Naive thymus-derived CD4-positive, alpha-beta T cell (primary cell): ENCODE results near the gene MBD3L3. TPM values are rescaled to one million over a fixed set of nuclear protein-coding genes. Genes with fewer than 3 reads are reported as not detected.
"Not testable (repeated sequence)": the region's sequence is repeated elsewhere in the genome, so short reads cannot be mapped to it uniquely, and the experiment has no call there.

Source experiments
- ATAC-seq: fragments of 150-1000 bp; cut with Tn5 transposase; 2 replicates; pipeline ENCODE4 v1.10.0; 2021; ENCODE audit warnings: mild to moderate bottlenecking, moderate library complexity
- CTCF ChIA-PET: fragments of 350-600 bp; sonication (Branson Sonifier 250); formaldehyde crosslinking; loops from one replicate; lab custom pipeline; 2021; ENCODE audit warnings: antibody characterized with exemption; lab: Charles Lee
- POLR2A ChIA-PET: fragments of 350-600 bp; sonication (Branson Sonifier 250); formaldehyde crosslinking; loops from one replicate; lab custom pipeline; 2021; ENCODE audit warnings: antibody characterized with exemption, inconsistent platforms; lab: Charles Lee
- DNase-seq, 9 donors: peaks; one replicate each; pipeline versions ENCODE4 v3.0.0 to v3.0.0-alpha.2; 2020 to 2022; ENCODE audit warnings: mixed read lengths in 1 of 9
- H3K27ac ChIP-seq: one replicate; pipeline ENCODE4 v1.7.0; 2013; ENCODE audit warnings: mild to moderate bottlenecking, low read depth, low read length, moderate library complexity
- H3K27me3 ChIP-seq, 2 donors: one replicate each; pipeline ENCODE4 v1.7.0; 2013; ENCODE audit warnings: low read length in 2 of 2, mild to moderate bottlenecking in 2 of 2, moderate library complexity in 2 of 2; ENCODE audit not compliant: control insufficient read depth in 2 of 2, insufficient read depth in 2 of 2
- H3K36me3 ChIP-seq, 3 experiments: 1 replicate in 2 of 3; 2 replicates in 1 of 3; pipeline ENCODE4 v1.7.0; 2013; ENCODE audit warnings: low read length in 3 of 3, mild to moderate bottlenecking in 3 of 3, moderate library complexity in 1 of 3; ENCODE audit not compliant: insufficient read depth in 3 of 3, control insufficient read depth in 2 of 3
- H3K4me1 ChIP-seq, 2 donors: one replicate each; pipeline ENCODE4 v1.7.0; 2013; ENCODE audit warnings: low read length in 2 of 2, mild to moderate bottlenecking in 2 of 2, moderate library complexity in 1 of 2; ENCODE audit not compliant: control insufficient read depth in 2 of 2, insufficient read depth in 2 of 2
- H3K4me3 ChIP-seq: 2 replicates; pipeline ENCODE4 v1.7.0; 2013; ENCODE audit warnings: mild to moderate bottlenecking, low read length
- H3K9me3 ChIP-seq, 3 experiments: 1 replicate in 2 of 3; 2 replicates in 1 of 3; pipeline ENCODE4 v1.7.0; 2013; ENCODE audit warnings: low read length in 3 of 3; ENCODE audit not compliant: control insufficient read depth in 2 of 3
- H3K27ac Mint-ChIP-seq, 9 donors: one replicate each; pipeline ENCODE4 v1.8.0; 2020 to 2022; ENCODE audit warnings: mixed read lengths in 9 of 9, mild to moderate bottlenecking in 8 of 9, moderate library complexity in 5 of 9, inconsistent platforms in 2 of 9
- H3K27me3 Mint-ChIP-seq, 5 donors: one replicate each; pipeline ENCODE4 v1.8.0; 2021 to 2022; ENCODE audit warnings: mixed read lengths in 5 of 5, mild to moderate bottlenecking in 1 of 5
- H3K36me3 Mint-ChIP-seq, 5 donors: one replicate each; pipeline ENCODE4 v1.8.0; 2020 to 2022; ENCODE audit warnings: mixed read lengths in 5 of 5, mild to moderate bottlenecking in 3 of 5, inconsistent platforms in 1 of 5
- H3K4me1 Mint-ChIP-seq, 7 donors: one replicate each; pipeline ENCODE4 v1.8.0; 2020 to 2022; ENCODE audit warnings: mixed read lengths in 7 of 7, mild to moderate bottlenecking in 3 of 7, inconsistent platforms in 1 of 7
- H3K4me3 Mint-ChIP-seq, 10 donors: one replicate each; pipeline ENCODE4 v1.8.0; 2020 to 2022; ENCODE audit warnings: mild to moderate bottlenecking in 10 of 10, mixed read lengths in 10 of 10, moderate library complexity in 6 of 10, inconsistent platforms in 2 of 10
- H3K9me3 Mint-ChIP-seq, 11 donors: one replicate each; pipeline ENCODE4 v1.8.0; 2020 to 2022; ENCODE audit warnings: mixed read lengths in 11 of 11, mild to moderate bottlenecking in 4 of 11, inconsistent platforms in 1 of 11, moderate library complexity in 1 of 11
- intact Hi-C, 2 donors: fragments of 100-400 bp; cut with micrococcal nuclease; formaldehyde crosslinking; loops; one replicate each; pipeline ENCODE4 v1.15.1; 2023
- polyA plus RNA-seq, 2 donors: library from polyadenylated mRNA; unstranded; fragments of 300-500 nt; fragmentation: Illumina TruSeq; gene quantifications; one replicate each; pipeline ENCODE4 v1.2.3, GENCODE V29; 2021
- total RNA-seq, 6 experiments: library from RNA in 5 of 6; stranded (reverse) in 5 of 6; gene quantifications; 1 replicate in 5 of 6; 2 replicates in 1 of 6; pipeline ENCODE4 v1.2.3 and lab custom pipeline; 2021 to 2026

The MBD3L3 gene
- total RNA-seq, result not detected
- not detected for polyA plus RNA-seq
- total RNA-seq (lab: John Stamatoyannopoulos, UW), result not detected

- H3K9me3 Mint-ChIP-seq, H3K27me3 Mint-ChIP-seq, H3K4me1 ChIP-seq, H3K4me1 Mint-ChIP-seq, H3K9me3 ChIP-seq, H3K4me3 Mint-ChIP-seq, H3K27ac Mint-ChIP-seq, H3K27ac ChIP-seq, H3K36me3 Mint-ChIP-seq, CTCF ChIA-PET, POLR2A ChIA-PET, DNase-seq, H3K36me3 ChIP-seq, intact Hi-C loops, ATAC-seq, H3K4me3 ChIP-seq, H3K27me3 ChIP-seq: not testable (repeated sequence)
Observed at GRCh38 chr19:7058576-7058975, at the start of gene MBD3L3. Gene MBD3L3, minus strand, starts transcription at chr19:7058676. Its CDS starts 71 bp downstream, at chr19:7058605.

GRCh38 chr19:7106711-7107657, 48.5 kb upstream of the MBD3L3 start:
- Histone ChIP-seq H3K36me3 (no peaks in the 10 kb centered on the region), H3K4me1 (peaks cover 0 to 3% of the 10 kb centered on the region in 2 donors), H3K4me3 (no peak overlapping the region), H3K27me3 (no peaks in the 10 kb centered on the region), H3K27ac (no peak overlapping the region), H3K9me3 (no peaks in the 10 kb centered on the region)
- ChIA-PET POLR2A (no interaction called here), CTCF (no interaction called here)
- no peak for DNase-seq
- Mint-ChIP-seq H3K4me3 (no peak overlapping the region), H3K9me3 (peaks cover 0 to 1% (median 0%) of the 10 kb centered on the region in 11 donors), H3K4me1 (peaks cover 2 to 6% (median 5%) of the 10 kb centered on the region in 7 donors), H3K36me3 (no peaks in the 10 kb centered on the region), H3K27ac (no peak overlapping the region), H3K27me3 (no peaks in the 10 kb centered on the region)
- intact Hi-C loops, result no loop called here
- ATAC-seq, result no peak

- no peaks in the 10 kb centered on the region for H3K9me3 Mint-ChIP-seq
- no peak overlapping the region for H3K27ac Mint-ChIP-seq
- peaks cover 5 to 22% (median 17%) of the 10 kb centered on the region in 7 donors for H3K4me1 Mint-ChIP-seq
- no peaks in the 10 kb centered on the region for H3K36me3 Mint-ChIP-seq
- peak; percentile 24 for ATAC-seq
- no peak overlapping the region for H3K4me3 ChIP-seq
- H3K36me3 ChIP-seq, result no peaks in the 10 kb centered on the region
- H3K27me3 Mint-ChIP-seq, result peaks cover 0 to 5% (median 0%) of the 10 kb centered on the region in 5 donors
- no peak overlapping the region for H3K27ac ChIP-seq
- H3K9me3 ChIP-seq, result no peaks in the 10 kb centered on the region
- no peak for DNase-seq
- POLR2A ChIA-PET, result no interaction called here
- CTCF ChIA-PET, result interaction anchor here (1.4 kb wide), 1 partner anchor 236 kb away, joined by 4 read pairs; no protein-coding TSS in a partner anchor
- intact Hi-C loops, result no loop called here
- peaks cover 0 to 11% of the 10 kb centered on the region in 2 donors for H3K4me1 ChIP-seq
- H3K4me3 Mint-ChIP-seq, result no peak overlapping the region
- H3K27me3 ChIP-seq, result no peaks in the 10 kb centered on the region
Observed at GRCh38 chr19:7104747-7105447, 46.4 kb upstream of the MBD3L3 start.

- ATAC-seq (no peak), DNase-seq (peak in 5 of 9 donors; percentile 38 to 57 (median 53))
- H3K36me3 ChIP-seq, result no peaks in the 10 kb centered on the region
- no peak overlapping the region for H3K27ac ChIP-seq
- intact Hi-C loops, result loop anchor here (1.0 to 2.0 kb wide), 6 partner anchors 239 to 698 kb away; partner anchors contain the start of gene TRAPPC5 (in 1 of the 2)
- peak overlapping the region in 7 of 9 donors; percentile 15 to 85 (median 47) for H3K27ac Mint-ChIP-seq
- no peak overlapping the region for H3K4me3 ChIP-seq
- H3K4me3 Mint-ChIP-seq, result peak overlapping the region; percentile 30 to 82 (median 66)
- ChIA-PET POLR2A (interaction anchor here (0.6 to 1.4 kb wide), 3 partner anchors 12 to 191 kb away, joined by 3 to 5 read pairs (median 4); no protein-coding TSS in a partner anchor), CTCF (interaction anchor here (0.5 to 2.2 kb wide), 13 partner anchors 10 to 698 kb away, joined by 3 to 8 read pairs (median 3); no protein-coding TSS in a partner anchor)
- H3K27me3 ChIP-seq, result no peaks in the 10 kb centered on the region
- peaks cover 3 to 16% (median 13%) of the 10 kb centered on the region in 11 donors for H3K9me3 Mint-ChIP-seq
- H3K9me3 ChIP-seq, result peaks cover 0 to 6% (median 0%) of the 10 kb centered on the region in 3 experiments
- H3K36me3 Mint-ChIP-seq, result peaks cover under 1 to 7% (median 5%) of the 10 kb centered on the region in 5 donors
- H3K27me3 Mint-ChIP-seq, result peaks cover 0 to 8% (median 0%) of the 10 kb centered on the region in 5 donors
- peaks cover 6 to 17% of the 10 kb centered on the region in 2 donors for H3K4me1 ChIP-seq
- H3K4me1 Mint-ChIP-seq, result peaks cover 11 to 41% (median 30%) of the 10 kb centered on the region in 7 donors
Observed at GRCh38 chr19:7101498-7102253, 43.2 kb upstream of the MBD3L3 start.

- DNase-seq (no peak), ATAC-seq (no peak)
- Histone ChIP-seq H3K36me3 (no peaks in the 10 kb centered on the region), H3K4me1 (peaks cover 6 to 17% of the 10 kb centered on the region in 2 donors), H3K27me3 (no peaks in the 10 kb centered on the region), H3K27ac (peak overlapping the region; percentile 79), H3K9me3 (peaks cover 0 to 26% (median 0%) of the 10 kb centered on the region in 3 experiments), H3K4me3 (peak overlapping the region; percentile 98)
- ChIA-PET CTCF (interaction anchor here (0.6 to 1.5 kb wide), 3 partner anchors 30 to 254 kb away, joined by 3 to 4 read pairs (median 3); no protein-coding TSS in a partner anchor), POLR2A (interaction anchor here (0.6 to 1.9 kb wide), 9 partner anchors 15 to 675 kb away, joined by 3 to 17 read pairs (median 4); partner anchors contain the start of genes ARHGEF18, KHSRP and ZNF557)
- intact Hi-C loops, result loop anchor here (1.0 to 2.0 kb wide), 5 partner anchors 17 to 675 kb away; partner anchors contain the start of genes ZNF557 (in 2 of the 2), ARHGEF18 (in 1 of the 2), KHSRP (in 1 of the 2) and TRAPPC5 (in 1 of the 2)
- H3K9me3 Mint-ChIP-seq, result peaks cover 15 to 36% (median 25%) of the 10 kb centered on the region in 11 donors
- peak overlapping the region in 8 of 9 donors; percentile 88 to 98 (median 93) for H3K27ac Mint-ChIP-seq
- H3K27me3 Mint-ChIP-seq, result peaks cover 0 to 8% (median 0%) of the 10 kb centered on the region in 5 donors
- H3K36me3 Mint-ChIP-seq, result peaks cover 8 to 17% (median 12%) of the 10 kb centered on the region in 5 donors
- peak overlapping the region; percentile 90 to 97 (median 93) for H3K4me3 Mint-ChIP-seq
- H3K4me1 Mint-ChIP-seq, result peaks cover 11 to 41% (median 30%) of the 10 kb centered on the region in 7 donors
Observed at GRCh38 chr19:7099597-7099921, 41.1 kb upstream of the MBD3L3 start.
